K562 (cell line): ENCODE data around the gene ELAVL3. TPM values are rescaled to one million over a fixed set of nuclear protein-coding genes. Genes with fewer than 3 reads are reported as not detected.

ENCODE experiments used
- CBFA2T2 ChIP-seq: fragments of 450-650 bp; conservative IDR thresholded peaks from 2 replicates; pipeline ENCODE4 v1.6.1; 2017; ENCODE audit warnings: mild to moderate bottlenecking
- ETS1 ChIP-seq: conservative IDR thresholded peaks from 2 replicates; pipeline ENCODE4 v1.6.1; 2011; ENCODE audit warnings: low read depth, mild to moderate bottlenecking, low read length; ENCODE audit not compliant: control insufficient read depth
- ETS2 ChIP-seq: IDR thresholded peaks from 2 replicates; pipeline ENCODE4 v1.6.1; 2016; ENCODE audit warnings: borderline replicate concordance, missing genetic modification characterization, mild to moderate bottlenecking, moderate library complexity, missing compliant biosample characterization; ENCODE audit not compliant: poor library complexity, severe bottlenecking
- FOXJ2 ChIP-seq: fragments of 200-800 bp; sonication (Bioruptor generic); IDR thresholded peaks from 2 replicates; pipeline ENCODE4 v1.6.1; 2016; ENCODE audit warnings: missing genetic modification characterization, missing compliant biosample characterization
- GABPA ChIP-seq: fragments of 200-800 bp; sonication (Bioruptor generic); conservative IDR thresholded peaks from 2 replicates; pipeline ENCODE4 v1.6.1; 2016; ENCODE audit warnings: low read depth, missing genetic modification characterization, missing compliant biosample characterization
- MAFK ChIP-seq: IDR thresholded peaks from 2 replicates; pipeline ENCODE4 v1.6.1; 2011; ENCODE audit warnings: low read length, improper control_type of control experiment
- MITF ChIP-seq: IDR thresholded peaks from 2 replicates; pipeline ENCODE4 v1.6.1; 2014; ENCODE audit warnings: antibody characterized with exemption
- NCOA2 ChIP-seq, 2 experiments: fragments of 450-650 bp; IDR thresholded peaks; 2 replicates each; pipeline ENCODE4 v1.6.1; 2018; ENCODE audit warnings: mild to moderate bottlenecking in 2 of 2, moderate library complexity in 1 of 2; ENCODE audit not compliant: partially characterized antibody in 2 of 2
- RAD21 ChIP-seq, 2 experiments: fragments of 250-450 bp in 1 of 2; fragments of 450-650 bp in 1 of 2; sonication (Bioruptor Pico) in 1 of 2; formaldehyde crosslinking in 1 of 2; IDR thresholded peaks in 1 of 2; conservative IDR thresholded peaks in 1 of 2; 2 replicates each; pipeline versions ENCODE4 v1.4.0 to v1.8.0; 2020 to 2022; ENCODE audit warnings: mild to moderate bottlenecking in 2 of 2, moderate library complexity in 1 of 2
- RNF219 ChIP-seq: fragments of 250-450 bp; sonication (Bioruptor Pico); IDR thresholded peaks from 2 replicates; pipeline ENCODE4 v1.5.0; 2022; ENCODE audit warnings: mild to moderate bottlenecking
- RUNX1 ChIP-seq: sonication (generic); IDR thresholded peaks from 2 replicates; pipeline ENCODE4 v1.6.1; 2016; ENCODE audit warnings: antibody characterized with exemption, low read depth
- SFPQ ChIP-seq: fragments of 200-400 bp; formaldehyde crosslinking; IDR thresholded peaks from 2 replicates; pipeline ENCODE4 v1.6.1; 2017; ENCODE audit warnings: mild to moderate bottlenecking, low read depth, low read length, moderate library complexity
- SIN3A ChIP-seq, 2 experiments: fragments of 150-350 bp in 1 of 2; IDR thresholded peaks; 2 replicates each; pipeline ENCODE4 v1.6.1; 2011 to 2016; ENCODE audit warnings: borderline replicate concordance in 2 of 2, low read depth in 2 of 2, low read length in 2 of 2, mild to moderate bottlenecking in 2 of 2, moderate library complexity in 2 of 2; ENCODE audit not compliant: control insufficient read depth in 1 of 2
- THRB ChIP-seq: fragments of 450-650 bp; formaldehyde crosslinking; conservative IDR thresholded peaks from 2 replicates; pipeline ENCODE4 v1.4.0; 2022; ENCODE audit warnings: mild to moderate bottlenecking, missing genetic modification characterization
- ZBED1 ChIP-seq: IDR thresholded peaks from 2 replicates; pipeline ENCODE4 v1.6.1; 2014
- ZNF24 ChIP-seq: fragments of 450-650 bp; IDR thresholded peaks from 2 replicates; pipeline ENCODE4 v1.6.1; 2016
- ZNF274 ChIP-seq: IDR thresholded peaks from 2 replicates; pipeline ENCODE4 v1.6.1; 2011; ENCODE audit warnings: low read depth, mild to moderate bottlenecking, low read length, moderate library complexity, borderline replicate concordance
- ZNF561 ChIP-seq: fragments of 450-650 bp; formaldehyde crosslinking; conservative IDR thresholded peaks from 2 replicates; pipeline ENCODE4 v1.4.0; 2020; ENCODE audit warnings: mild to moderate bottlenecking, moderate library complexity
- ZNF75A ChIP-seq: fragments of 450-650 bp; formaldehyde crosslinking; IDR thresholded peaks from 2 replicates; pipeline ENCODE4 v1.4.0; 2020; ENCODE audit warnings: mild to moderate bottlenecking
- polyA plus RNA-seq, 8 experiments: library from polyadenylated mRNA; depleted of rRNA in 4 of 8; stranded (reverse) in 5 of 8; unstranded in 3 of 8; fragments of >200 nt; fragmentation: Nextera tagmentation in 2 of 8; fragmentation: Illumina TruSeq in 1 of 8; extraction: Ambion mirVana in 2 of 8; extraction: Trizol in 1 of 8; gene quantifications; 2 replicates each; pipeline versions ENCODE4 v1.2.1 to v1.2.3, GENCODE V29; 2011 to 2014; ENCODE audit warnings: inconsistent platforms in 1 of 8, missing spikeins in 1 of 8
- total RNA-seq, 7 experiments: library from RNA; depleted of rRNA in 6 of 7; stranded (reverse); fragments of >200 nt in 6 of 7; fragmentation: Illumina TruSeq in 2 of 7; extraction: Trizol in 2 of 7; gene quantifications; 2 replicates each; pipeline versions ENCODE4 v1.2.1 to v1.2.3, GENCODE V29; 2011 to 2021; ENCODE audit warnings: low replicate concordance in 1 of 7

The ELAVL3 gene
- total and polyA plus RNA-seq, 9 of the 15 experiments (the other 6 are each of a cell fraction or from before 2014, with no cell fraction given) = not detected

- TF ChIP-seq SFPQ (no peak), GABPA (tag) (peak; percentile 98), ZNF274 (no peak), NCOA2 (IDR thresholded peaks at IDR 0.05; ENCODE audit: partially characterized antibody in 2 of 2) (no peak), RUNX1 (no peak), ZNF24 (no peak), SIN3A (IDR thresholded peaks at IDR 0.05; ENCODE audit: borderline replicate concordance in 2 of 2, control insufficient read depth in 1 of 2, low read depth in 2 of 2, low read length in 2 of 2) (peak; percentile 99), ZNF561 (CRISPR knock-in tag) (no peak), MITF (no peak), MAFK (no peak), RNF219 (no peak), ETS1 (peak; percentile 61; the same call in 1 of the 2 replicates), ZBED1 (no peak), RAD21 (CRISPR knock-in tag; conservative IDR thresholded peaks at IDR 0.05 in 1 of 2, IDR thresholded peaks at IDR 0.05 in 1 of 2) (no peak), ETS2 (tag) (no peak), FOXJ2 (tag) (no peak), ZNF75A (no peak), THRB (CRISPR knock-in tag) (no peak), CBFA2T2 (no peak)
Observed at GRCh38 chr19:11528551-11529341, 47.9 kb upstream of the ELAVL3 start, which contains the start of gene ECSIT (continued).
